SK-N-SH (cell line): ENCODE measurements around the gene PTK7. TPM values are rescaled to one million over a fixed set of nuclear protein-coding genes. Genes with fewer than 3 reads are reported as not detected.
A peak's percentile ranks its signal among the peaks of the same experiment; 100 is the strongest.

Experiments used
- CTCF ChIA-PET: fragments of 300-600, 350-600 bp; formaldehyde crosslinking; extraction: SDS; loops from one replicate; lab custom pipeline; 2021; lab: Yijun Ruan, JAX
- POLR2A ChIA-PET: fragments of 350-600 bp; sonication (Branson Sonifier 250); formaldehyde crosslinking; extraction: SDS; loops from one replicate; lab custom pipeline; 2020; ENCODE audit warnings: antibody characterized with exemption, inconsistent platforms; lab: Yijun Ruan, JAX
- DNase-seq: peaks from one replicate; pipeline ENCODE4 v3.0.0; 2012
- H2AFZ ChIP-seq: fragments of 200-600 bp; sonication (generic); 2 replicates; pipeline ENCODE4 v1.8.1; 2016; ENCODE audit warnings: antibody characterized with exemption, mild to moderate bottlenecking, low read depth
- H3F3A ChIP-seq: fragments of 200-600 bp; sonication (generic); replicated peaks from 2 replicates; pipeline ENCODE3; 2016; ENCODE audit warnings: antibody characterized with exemption, mild to moderate bottlenecking; ENCODE audit not compliant: insufficient read depth
- H3K27ac ChIP-seq, 2 experiments: fragments of 200-500 bp in 1 of 2; fragments of 200-600 bp in 1 of 2; sonication (Bioruptor generic) in 1 of 2; sonication (generic), shearing (Covaris generic) in 1 of 2; 2 replicates each; pipeline versions ENCODE4 v1.5.1 to v1.6.1; 2014 to 2016; ENCODE audit warnings: low read depth in 2 of 2, inconsistent platforms in 1 of 2, low read length in 1 of 2, mild to moderate bottlenecking in 1 of 2, mixed read lengths in 1 of 2
- H3K27me3 ChIP-seq: fragments of 200-600 bp; sonication (generic), shearing (Covaris generic); 2 replicates; pipeline ENCODE4 v1.6.1; 2016; ENCODE audit warnings: mixed run types; ENCODE audit not compliant: insufficient read depth
- H3K36me3 ChIP-seq, 2 experiments: fragments of 200-500 bp in 1 of 2; fragments of 200-600 bp in 1 of 2; sonication (Bioruptor generic) in 1 of 2; sonication (generic) in 1 of 2; replicated peaks in 1 of 2; 2 replicates each; pipeline versions ENCODE3 to v1.5.1; 2014 to 2016; ENCODE audit warnings: low read length in 1 of 2, mild to moderate bottlenecking in 1 of 2; ENCODE audit not compliant: insufficient read depth in 2 of 2, control insufficient read depth in 1 of 2
- H3K4me1 ChIP-seq, 2 experiments: fragments of 200-500 bp in 1 of 2; fragments of 200-600 bp in 1 of 2; sonication (Bioruptor generic) in 1 of 2; sonication (generic), shearing (Covaris generic) in 1 of 2; 2 replicates each; pipeline versions ENCODE4 v1.5.1 to v1.6.1; 2014 to 2016; ENCODE audit warnings: low read depth in 1 of 2, low read length in 1 of 2, mixed run types in 1 of 2; ENCODE audit not compliant: insufficient read depth in 2 of 2, control insufficient read depth in 1 of 2
- H3K4me2 ChIP-seq: fragments of 200-600 bp; sonication (generic), shearing (Covaris generic); 2 replicates; pipeline ENCODE4 v1.6.1; 2017; ENCODE audit warnings: mixed run types
- H3K4me3 ChIP-seq, 2 experiments: fragments of 200-500 bp in 1 of 2; fragments of 200-600 bp in 1 of 2; sonication (Bioruptor generic) in 1 of 2; sonication (generic), shearing (Covaris generic) in 1 of 2; 2 replicates each; pipeline versions ENCODE4 v1.5.1 to v1.8.1; 2014 to 2016; ENCODE audit warnings: low read depth in 2 of 2, inconsistent platforms in 1 of 2, low read length in 1 of 2, mild to moderate bottlenecking in 1 of 2, mixed read lengths in 1 of 2, moderate library complexity in 1 of 2
- H3K79me2 ChIP-seq: fragments of 200-600 bp; sonication (generic); 2 replicates; pipeline ENCODE4 v1.8.1; 2017; ENCODE audit warnings: mild to moderate bottlenecking; ENCODE audit not compliant: insufficient read depth
- H3K9ac ChIP-seq: fragments of 200-600 bp; sonication (generic); 2 replicates; pipeline ENCODE4 v1.6.1; 2017; ENCODE audit warnings: mixed run types
- H3K9me2 ChIP-seq: fragments of 200-600 bp; sonication (generic); 2 replicates; pipeline ENCODE4 v1.6.1; 2017; ENCODE audit warnings: mixed run types
- H3K9me3 ChIP-seq: fragments of 200-600 bp; sonication (generic); 2 replicates; pipeline ENCODE4 v1.6.1; 2017; ENCODE audit warnings: mixed run types, mild to moderate bottlenecking, moderate library complexity
- H4K20me1 ChIP-seq: fragments of 200-600 bp; sonication (generic); 2 replicates; pipeline ENCODE4 v1.6.1; 2017; ENCODE audit warnings: mild to moderate bottlenecking, mixed run types; ENCODE audit not compliant: insufficient read depth
- CHD2 ChIP-seq: fragments of 150-350 bp; IDR thresholded peaks from 2 replicates; pipeline ENCODE4 v1.6.1; 2018; ENCODE audit warnings: low read length; ENCODE audit not compliant: partially characterized antibody
- ELF1 ChIP-seq: IDR thresholded peaks from 2 replicates; pipeline ENCODE4 v1.4.0; 2012
- EZH2phosphoT487 ChIP-seq: fragments of 200-600 bp; sonication (generic); IDR thresholded peaks from 2 replicates; pipeline ENCODE4 v1.6.1; 2017; ENCODE audit warnings: low read depth, mixed run types, mild to moderate bottlenecking, antibody characterized with exemption, moderate library complexity, borderline replicate concordance
- FOSL2 ChIP-seq: IDR thresholded peaks from 2 replicates; pipeline ENCODE4 v1.4.0; 2012; ENCODE audit warnings: low read depth, mild to moderate bottlenecking, moderate library complexity, borderline replicate concordance
- GATA2 ChIP-seq: sonication (generic); formaldehyde crosslinking; IDR thresholded peaks from 2 replicates; pipeline ENCODE4 v1.5.0; 2020; ENCODE audit warnings: mild to moderate bottlenecking, missing genetic modification reagents
- JUND ChIP-seq: IDR thresholded peaks from 2 replicates; pipeline ENCODE4 v1.4.0; 2012
- MAX ChIP-seq: IDR thresholded peaks from 2 replicates; pipeline ENCODE4 v1.4.0; 2012; ENCODE audit warnings: low read depth
- MEF2A ChIP-seq: IDR thresholded peaks from 2 replicates; pipeline ENCODE4 v1.4.0; 2012; ENCODE audit warnings: low read depth, borderline replicate concordance
- MXI1 ChIP-seq: IDR thresholded peaks from 2 replicates; pipeline ENCODE4 v1.6.1; 2012; ENCODE audit warnings: mild to moderate bottlenecking, low read depth, low read length, improper control_type of control experiment
- NFIC ChIP-seq: IDR thresholded peaks from 2 replicates; pipeline ENCODE4 v1.4.0; 2012; ENCODE audit warnings: borderline replicate concordance
- PBX3 ChIP-seq: IDR thresholded peaks from 2 replicates; pipeline ENCODE4; 2012
- RAD21 ChIP-seq: IDR thresholded peaks from 2 replicates; pipeline ENCODE4 v1.6.1; 2012; ENCODE audit warnings: mild to moderate bottlenecking, low read length
- TCF12 ChIP-seq: IDR thresholded peaks from 2 replicates; pipeline ENCODE4 v1.4.0; 2012
- TEAD4 ChIP-seq: IDR thresholded peaks from 2 replicates; pipeline ENCODE4 v1.4.0; 2012; ENCODE audit warnings: mild to moderate bottlenecking, borderline replicate concordance; ENCODE audit not compliant: insufficient read depth
- YY1 ChIP-seq: IDR thresholded peaks from 2 replicates; pipeline ENCODE4 v1.4.0; 2012; ENCODE audit warnings: low read depth, mild to moderate bottlenecking
- WGBS: methylation state at CpG from one replicate; pipeline ENCODE4 v1.1.6; 2017; ENCODE audit warnings: low lambda C conversion rate; 5-methylcytosine and 5-hydroxymethylcytosine counted together
- polyA plus RNA-seq, 3 experiments: library from polyadenylated mRNA; depleted of rRNA; stranded (reverse); fragments of >200 nt; gene quantifications; 2 replicates each; pipeline ENCODE4 v1.2.3, GENCODE V29; 2012
- TF ChIP-seq, protein P1 (sequence below): fragments of 150-350 bp; IDR thresholded peaks from 2 replicates; pipeline ENCODE4 v1.6.1; 2017; ENCODE audit warnings: antibody characterized with exemption, low read length, low read depth, borderline replicate concordance

The PTK7 gene
- polyA plus RNA-seq, 1 of the 3 experiments (the other 2 are of a cell fraction): 105 TPM

DNA sequence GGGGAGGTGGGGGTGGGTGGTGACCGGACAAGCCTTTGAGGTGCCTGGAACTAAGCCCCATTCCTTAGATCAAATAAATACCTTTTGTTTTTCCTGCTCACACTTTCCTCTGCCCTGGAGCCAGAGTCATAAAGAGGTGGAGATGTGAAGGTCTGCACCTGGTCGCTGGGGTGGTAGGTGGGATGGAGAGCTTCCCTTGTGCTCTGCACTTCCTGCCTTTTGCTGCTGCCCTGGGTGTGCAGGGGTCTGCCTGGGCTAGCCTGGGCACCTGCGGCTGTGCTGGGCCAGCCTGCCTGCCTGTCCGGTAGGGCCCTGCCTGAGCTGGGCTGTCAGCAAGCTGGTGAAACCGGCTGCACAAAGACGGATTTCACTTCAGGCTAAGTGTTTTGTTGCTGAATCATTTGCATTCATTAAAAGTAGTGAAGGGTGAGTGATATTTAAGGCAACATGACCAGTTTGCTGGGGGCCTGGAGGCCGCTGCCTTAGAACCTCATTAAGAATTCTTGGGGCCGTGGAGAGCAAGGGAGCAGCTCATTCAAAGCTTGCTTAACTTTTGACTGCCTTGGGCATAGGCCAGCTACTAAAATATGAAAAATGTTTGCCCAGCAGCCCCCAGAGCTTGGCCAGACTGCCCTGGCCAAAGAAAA, 20.5 kb downstream of the PTK7 start:
- Histone ChIP-seq H3K9me2 (no peaks in the 10 kb centered on the region), H2AFZ (no peak overlapping the region), H3K4me1 (peaks cover 25 to 48% of the 10 kb centered on the region in 2 experiments), H3K79me2 (peaks cover 93% of the 10 kb centered on the region), H3K4me2 (peak overlapping the region; percentile 66), H3K9me3 (no peaks in the 10 kb centered on the region), H3K4me3 (0 out of 4 replicates have a peak overlapping the region, but pooled peaks of 1 of the 2 experiments have one; percentile 8), H3K36me3 (peaks cover 0 to 6% of the 10 kb centered on the region in 2 experiments), H4K20me1 (no peaks in the 10 kb centered on the region; the same call in 1 of the 2 replicates), H3K27ac (peak overlapping the region; percentile 64 to 73), H3F3A (peaks cover 35% of the 10 kb centered on the region), H3K27me3 (no peaks in the 10 kb centered on the region), H3K9ac (peak overlapping the region; percentile 22; the same call in 1 of the 2 replicates)
- ChIA-PET CTCF (interaction anchor here (1.0 to 2.9 kb wide), 6 partner anchors 8 to 48 kb away, joined by 3 to 12 read pairs (median 5); no protein-coding TSS in a partner anchor), POLR2A (no interaction called here)
- TF ChIP-seq PBX3 (peak; percentile 84), FOSL2 (peak; percentile 63; the same call in 1 of the 2 replicates), CHD2 (no peak), MEF2A (peak; percentile 65; the same call in 1 of the 2 replicates), TEAD4 (0 out of 2 replicates have a peak, but pooled peaks have one; percentile 11), MXI1 (no peak), YY1 (no peak), RAD21 (no peak), GATA2 (CRISPR knock-in tag) (no peak), EZH2phosphoT487 (no peak), ELF1 (no peak), NFIC (peak; percentile 79), TCF12 (peak; percentile 55), MAX (peak; percentile 46; the same call in 1 of the 2 replicates), JUND (peak; percentile 60; the same call in 1 of the 2 replicates)
- TF ChIP-seq, protein P1, sequence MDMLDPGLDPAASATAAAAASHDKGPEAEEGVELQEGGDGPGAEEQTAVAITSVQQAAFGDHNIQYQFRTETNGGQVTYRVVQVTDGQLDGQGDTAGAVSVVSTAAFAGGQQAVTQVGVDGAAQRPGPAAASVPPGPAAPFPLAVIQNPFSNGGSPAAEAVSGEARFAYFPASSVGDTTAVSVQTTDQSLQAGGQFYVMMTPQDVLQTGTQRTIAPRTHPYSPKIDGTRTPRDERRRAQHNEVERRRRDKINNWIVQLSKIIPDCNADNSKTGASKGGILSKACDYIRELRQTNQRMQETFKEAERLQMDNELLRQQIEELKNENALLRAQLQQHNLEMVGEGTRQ: no peak
- 32% methylated on average over 8 of the region's 8 CpGs for WGBS
- DNase-seq: peak; percentile 38
